GM12801 (cell line): Measurements from ENCODE around the gene ASXL1.

Experiments
- CTCF ChIP-seq: IDR thresholded peaks from one replicate; pipeline ENCODE4 v1.5.1; 2011; ENCODE audit warnings: control low read depth; ENCODE audit not compliant: insufficient read length; ENCODE audit errors: extremely low read depth

Gene ASXL1

GRCh38 chr20:32332614-32333013 is 25.5 kb upstream of the ASXL1 start:
- no peak for TF ChIP-seq CTCF

- TF ChIP-seq CTCF, result no peak
These were observed 24.7 kb upstream of the ASXL1 start for GRCh38 chr20:32333181-32333987.

GRCh38 chr20:32333988-32334885 is 23.9 kb upstream of the ASXL1 start:
- TF ChIP-seq CTCF, result no peak

- no peak for TF ChIP-seq CTCF
These were observed 21.2 kb upstream of the ASXL1 start for GRCh38 chr20:32336918-32337347.

GRCh38 chr20:32337937-32338661 is 20.0 kb upstream of the ASXL1 start:
- no peak for TF ChIP-seq CTCF

- TF ChIP-seq CTCF, result no peak
These were observed 19.5 kb upstream of the ASXL1 start for GRCh38 chr20:32338665-32339064.

GRCh38 chr20:32339116-32339515 is 19.0 kb upstream of the ASXL1 start:
- no peak for TF ChIP-seq CTCF
